HepG2 (cell line): ENCODE results near the gene IL36A. TPM values are rescaled to one million over a fixed set of nuclear protein-coding genes. Genes with fewer than 3 reads are reported as not detected.

Experiments used
- ATAC-seq: fragments of 200-7000 bp; cut with Tn5 transposase; 3 replicates; pipeline ENCODE4 v1.9.1; 2020; ENCODE audit warnings: mild to moderate bottlenecking, moderate library complexity
- BruUV-seq: library from RNA; stranded (reverse); fragments of 400-500 nt; replicated peaks from 2 replicates; lab custom pipeline; 2021; lab: Mats Ljungman, UMichigan
- CTCF ChIA-PET: fragments of 300-600 bp; formaldehyde crosslinking; extraction: SDS; loops from one replicate; lab custom pipeline; 2021; ENCODE audit warnings: low total read pairs, inconsistent platforms, low intra/inter-chr PET ratio; lab: Yijun Ruan, JAX
- POLR2A ChIA-PET: fragments of 350-600 bp; sonication (Branson Sonifier 250); formaldehyde crosslinking; loops from one replicate; lab custom pipeline; 2020; ENCODE audit warnings: antibody characterized with exemption, inconsistent platforms; lab: Yijun Ruan, JAX
- DNase-seq: peaks from one replicate; pipeline ENCODE4 v3.0.0-alpha.2; 2015; ENCODE audit warnings: low spot score
- FAIRE-seq: peaks from 3 replicates; lab custom pipeline; 2011; peaks lifted over from hg19 to GRCh38; lab: Jason Lieb, UNC
- H2AFZ ChIP-seq: one replicate; pipeline ENCODE4 v1.6.1; 2011; ENCODE audit warnings: low read length, inconsistent platforms
- H3K27ac ChIP-seq: fragments of 300-600 bp; 3 replicates; pipeline ENCODE4 v1.8.0; 2011; ENCODE audit warnings: mixed run types, mild to moderate bottlenecking, mixed read lengths, low read length, inconsistent platforms; ENCODE audit not compliant: insufficient read depth; ENCODE audit errors: extremely low read length
- H3K27me3 ChIP-seq, 2 experiments: fragments of 200-600 bp in 1 of 2; 2 replicates in 1 of 2; 3 replicates in 1 of 2; pipeline versions ENCODE4 v1.6.0 to v1.8.0; 2011; ENCODE audit warnings: low read length in 2 of 2, mild to moderate bottlenecking in 2 of 2, moderate library complexity in 2 of 2, inconsistent platforms in 1 of 2; ENCODE audit not compliant: insufficient read depth in 2 of 2, control insufficient read depth in 1 of 2
- H3K36me3 ChIP-seq, 2 experiments: fragments of 200-600 bp in 1 of 2; replicated peaks in 1 of 2; 2 replicates in 1 of 2; 3 replicates in 1 of 2; pipeline versions ENCODE4 v1.5.1 to v1.8.0; 2011; ENCODE audit warnings: low read length in 2 of 2, inconsistent platforms in 1 of 2; ENCODE audit not compliant: insufficient read depth in 2 of 2, control insufficient read depth in 1 of 2
- H3K4me1 ChIP-seq: 2 replicates; pipeline ENCODE4 v1.5.1; 2012; ENCODE audit warnings: low read length, inconsistent platforms; ENCODE audit not compliant: insufficient read depth
- H3K4me2 ChIP-seq: 2 replicates; pipeline ENCODE4 v1.6.0; 2011; ENCODE audit warnings: low read depth, low read length, inconsistent platforms
- H3K4me3 ChIP-seq, 3 experiments: fragments of 200-600 bp in 1 of 3; sonication (generic), shearing (Covaris generic) in 1 of 3; replicated peaks in 1 of 3; 2 replicates each; pipeline ENCODE4 v1.5.1; 2011 to 2016; ENCODE audit warnings: low read length in 3 of 3, inconsistent platforms in 2 of 3, low read depth in 2 of 3, mild to moderate bottlenecking in 2 of 3, control low read depth in 1 of 3, mixed read lengths in 1 of 3; ENCODE audit not compliant: insufficient read depth in 1 of 3
- H3K79me2 ChIP-seq: one replicate; pipeline ENCODE4 v1.6.1; 2011; ENCODE audit warnings: low read length, inconsistent platforms; ENCODE audit not compliant: insufficient read depth
- H3K9ac ChIP-seq: 2 replicates; pipeline ENCODE4 v1.6.0; 2011; ENCODE audit warnings: mild to moderate bottlenecking, low read depth, low read length, inconsistent platforms; ENCODE audit not compliant: insufficient read depth
- H3K9me3 ChIP-seq: 2 replicates; pipeline ENCODE4 v1.5.1; 2012; ENCODE audit warnings: mild to moderate bottlenecking, low read length
- H4K20me1 ChIP-seq: 2 replicates; pipeline ENCODE4 v1.6.0; 2011; ENCODE audit warnings: inconsistent platforms, mild to moderate bottlenecking, low read length, moderate library complexity; ENCODE audit not compliant: insufficient read depth
- CEBPG ChIP-seq: IDR thresholded peaks from 2 replicates; pipeline ENCODE4 v1.6.1; 2016
- CREB1 ChIP-seq, 2 experiments: fragments of 450-650 bp in 1 of 2; IDR thresholded peaks; 2 replicates each; pipeline ENCODE4 v1.6.1; 2016 to 2017; ENCODE audit warnings: control low read depth in 1 of 2, mild to moderate bottlenecking in 1 of 2, missing compliant biosample characterization in 1 of 2, missing genetic modification characterization in 1 of 2
- ELF4 ChIP-seq: sonication (generic); formaldehyde crosslinking; IDR thresholded peaks from 2 replicates; pipeline ENCODE4 v1.5.0; 2020; ENCODE audit warnings: missing genetic modification reagents, mild to moderate bottlenecking, moderate library complexity, borderline replicate concordance
- GLI4 ChIP-seq: sonication (generic); formaldehyde crosslinking; IDR thresholded peaks from 2 replicates; pipeline ENCODE4 v1.5.1; 2020; ENCODE audit warnings: missing genetic modification reagents, mild to moderate bottlenecking, moderate library complexity, borderline replicate concordance
- GTF3A ChIP-seq: sonication (generic); formaldehyde crosslinking; conservative IDR thresholded peaks from 2 replicates; pipeline ENCODE4 v1.4.0; 2020; ENCODE audit warnings: mild to moderate bottlenecking, missing genetic modification reagents
- KDM6A ChIP-seq: IDR thresholded peaks from 2 replicates; pipeline ENCODE4 v1.6.1; 2016; ENCODE audit warnings: low read depth
- ZBTB14 ChIP-seq: sonication (generic); formaldehyde crosslinking; IDR thresholded peaks from 2 replicates; pipeline ENCODE4 v1.4.0; 2020; ENCODE audit warnings: missing genetic modification reagents
- ZFP36L2 ChIP-seq: sonication (generic); formaldehyde crosslinking; IDR thresholded peaks from 2 replicates; pipeline ENCODE4 v1.4.0; 2020; ENCODE audit warnings: missing genetic modification reagents
- ZNF136 ChIP-seq: sonication (generic); formaldehyde crosslinking; IDR thresholded peaks from 2 replicates; pipeline ENCODE4 v1.8.1; 2022; ENCODE audit warnings: low read depth, mild to moderate bottlenecking, moderate library complexity, missing genetic modification reagents
- ZNF264 ChIP-seq: sonication (generic); formaldehyde crosslinking; IDR thresholded peaks from 2 replicates; pipeline ENCODE4 v1.4.0; 2020; ENCODE audit warnings: missing genetic modification reagents
- WGBS: methylation state at CpG from one replicate; pipeline ENCODE4 v1.1.6; 2017; ENCODE audit warnings: low lambda C conversion rate; 5-methylcytosine and 5-hydroxymethylcytosine counted together
- in situ Hi-C: cut with HindIII; loops from 2 replicates; pipeline ENCODE4 v1.10.0; 2017; ENCODE audit warnings: low pct_unique_long_range_greater_than_20kb; ENCODE audit not compliant: extremely low pct_ligation_motif_present
- intact Hi-C: fragments of 100-400 bp; cut with micrococcal nuclease; formaldehyde crosslinking; loops from one replicate; pipeline ENCODE4 v1.10.0; 2022; ENCODE audit not compliant: unreplicated experiment
- polyA plus RNA-seq, 8 experiments: library from polyadenylated mRNA; depleted of rRNA in 3 of 8; stranded (reverse) in 7 of 8; unstranded in 1 of 8; fragments of >200 nt; fragmentation: Illumina TruSeq in 4 of 8; extraction: Trizol in 4 of 8; gene quantifications; 2 replicates each; pipeline versions ENCODE4 v1.2.1 to v1.2.3, GENCODE V29; 2011 to 2016; ENCODE audit warnings: low read depth in 4 of 8, missing spikeins in 1 of 8, mixed read lengths in 1 of 8; ENCODE audit not compliant: insufficient read depth in 1 of 8
- total RNA-seq, 5 experiments: library from RNA; depleted of rRNA; stranded (reverse); fragments of >200 nt; fragmentation: Illumina TruSeq; extraction: Trizol; gene quantifications; 2 replicates each; pipeline ENCODE4 v1.2.3, GENCODE V29; 2016; ENCODE audit warnings: low read depth in 1 of 5

The IL36A gene
- total and polyA plus RNA-seq, 2 of the 13 experiments (the other 11 are each of a cell fraction or from before 2014, with no cell fraction given) = not detected

- FAIRE-seq (no peak), DNase-seq (no peak)
- Histone ChIP-seq H2AFZ (no peak overlapping the region), H3K27ac (no peak overlapping the region), H3K36me3 (no peaks in the 10 kb centered on the region), H3K27me3 (peaks cover 0 to 9% of the 10 kb centered on the region in 2 experiments; a peak in 2 of 5 replicates), H4K20me1 (no peaks in the 10 kb centered on the region)
- POLR2A ChIA-PET = no interaction called here
- in situ Hi-C loops = no loop called here
- TF ChIP-seq GTF3A (CRISPR knock-in tag) (no peak), ZNF264 (no peak), ZBTB14 (CRISPR knock-in tag) (no peak), ELF4 (CRISPR knock-in tag) (no peak), ZFP36L2 (CRISPR knock-in tag) (no peak)
- TF ChIP-seq, all 625 proteins: peak for 0
- no peaks in the 10 kb centered on the region for H3K79me2 ChIP-seq
- WGBS = 35% methylated on average over 5 of the region's 5 CpGs
- no peaks in the 10 kb centered on the region for H3K9me3 ChIP-seq
- H3K9ac ChIP-seq = no peak overlapping the region
- H3K4me2 ChIP-seq = no peak overlapping the region
- H3K4me3 ChIP-seq = no peak overlapping the region
- ATAC-seq = no peak
- CTCF ChIA-PET = no interaction called here
- BruUV-seq = no TSS peak
- intact Hi-C loops = no loop called here
- no peaks in the 10 kb centered on the region for H3K4me1 ChIP-seq
Observed at GRCh38 chr2:112972423-112973086, 32.7 kb upstream of the IL36A start.

- no TSS peak for BruUV-seq
- 0% methylated on average over 2 of the region's 2 CpGs for WGBS
- ATAC-seq (no peak), DNase-seq (no peak), FAIRE-seq (no peak)
- Histone ChIP-seq H3K36me3 (no peaks in the 10 kb centered on the region), H3K4me3 (no peak overlapping the region), H4K20me1 (no peaks in the 10 kb centered on the region), H2AFZ (no peak overlapping the region), H3K27ac (no peak overlapping the region), H3K9me3 (no peaks in the 10 kb centered on the region), H3K4me1 (no peaks in the 10 kb centered on the region), H3K27me3 (peaks cover 0 to 9% of the 10 kb centered on the region in 2 experiments; a peak in 2 of 5 replicates), H3K79me2 (no peaks in the 10 kb centered on the region), H3K4me2 (no peak overlapping the region), H3K9ac (no peak overlapping the region)
- intact Hi-C loops = no loop called here
- POLR2A ChIA-PET = no interaction called here
- CTCF ChIA-PET = no interaction called here
- in situ Hi-C loops = no loop called here
- TF ChIP-seq KDM6A (CRISPR knock-in tag) = no peak
- peak; percentile 49 for TF ChIP-seq CREB1 (IDR thresholded peaks at IDR 0.05)
- TF ChIP-seq CREB1 (CRISPR knock-in tag; IDR thresholded peaks at IDR 0.05) = no peak
- no peak for TF ChIP-seq GLI4 (CRISPR knock-in tag)
- no peak for TF ChIP-seq CEBPG
- no peak for TF ChIP-seq ZNF136 (CRISPR knock-in tag)
Observed at GRCh38 chr2:112973156-112973555, 32.1 kb upstream of the IL36A start.
